SJSA1 (cell line): Measurements from ENCODE around the gene PCDHB3. TPM values are rescaled to one million over a fixed set of nuclear protein-coding genes. Genes with fewer than 3 reads are reported as not detected.
"Not testable (repeated sequence)": the region's sequence is repeated elsewhere in the genome, so short reads cannot be mapped to it uniquely, and the experiment has no call there.

Experiments
- DNase-seq, 2 experiments: peaks; one replicate each; pipeline ENCODE4 v3.0.0-alpha.2; 2015 to 2020; ENCODE audit warnings: low spot score in 2 of 2, low read depth in 1 of 2
- H3K27ac ChIP-seq: fragments of 250-450 bp; sonication (Bioruptor Pico); 2 replicates; pipeline ENCODE4 v1.5.1; 2020; ENCODE audit warnings: mild to moderate bottlenecking, moderate library complexity
- H3K27me3 ChIP-seq: fragments of 250-450 bp; sonication (Bioruptor Pico); replicated peaks from 2 replicates; pipeline ENCODE4 v1.5.1; 2020; ENCODE audit warnings: mild to moderate bottlenecking, moderate library complexity
- H3K36me3 ChIP-seq: fragments of 250-450 bp; sonication (Bioruptor Pico); 2 replicates; pipeline ENCODE4 v1.5.1; 2020; ENCODE audit warnings: mild to moderate bottlenecking
- H3K4me1 ChIP-seq: fragments of 250-450 bp; sonication (Bioruptor Pico); replicated peaks from 2 replicates; pipeline ENCODE4 v1.6.1; 2021; ENCODE audit warnings: mild to moderate bottlenecking
- H3K4me3 ChIP-seq: fragments of 250-450 bp; sonication (Bioruptor Pico); 2 replicates; pipeline ENCODE4 v1.5.1; 2020; ENCODE audit warnings: mild to moderate bottlenecking
- H3K9me3 ChIP-seq: fragments of 250-450 bp; sonication (Bioruptor Pico); replicated peaks from 2 replicates; pipeline ENCODE4 v1.5.1; 2020; ENCODE audit warnings: mild to moderate bottlenecking
- total RNA-seq: library from RNA; depleted of rRNA; stranded (reverse); fragments of >200 nt; shearing (Covaris generic); gene quantifications from 2 replicates; pipeline ENCODE4 v1.2.3, GENCODE V29; 2014; rRNA removed

Gene PCDHB3
- total RNA-seq, result 0.37 and 1.2 TPM in 2 replicates

GRCh38 chr5:141100243-141100805 lies at the start of gene PCDHB3:
TSS of gene PCDHB3 (plus strand) at chr5:141100473. CDS start at chr5:141100650, 177 bp downstream.
- Histone ChIP-seq H3K4me3 (no peak within 1 kb of the TSS), H3K27me3 (no peaks in the 10 kb centered on the region), H3K9me3 (peaks cover 14% of the 10 kb centered on the region), H3K27ac (no peak within 1 kb of the TSS), H3K4me1 (no peaks in the 10 kb centered on the region), H3K36me3 (no peaks in the 10 kb centered on the region)
- DNase-seq, result no peak

GRCh38 chr5:141050622-141051520 lies 49.4 kb upstream of the PCDHB3 start, which contains the start of gene PCDHB1:
TSS of gene PCDHB1 (plus strand) at chr5:141051374. CDS start at chr5:141051471, 97 bp downstream.
- Histone ChIP-seq H3K27ac (no peak within 1 kb of the TSS), H3K27me3 (no peaks in the 10 kb centered on the region), H3K4me3 (peak within 1 kb of the TSS; percentile 25), H3K9me3 (0 out of 2 replicates have a peak, but pooled peaks cover 6% of the 10 kb centered on the region), H3K4me1 (no peaks in the 10 kb centered on the region), H3K36me3 (no peaks in the 10 kb centered on the region)
- no peak for DNase-seq

- Histone ChIP-seq H3K4me1 (no peaks in the 10 kb centered on the region), H3K27ac (no peak overlapping the region), H3K4me3 (peak overlapping the region; percentile 25), H3K36me3 (no peaks in the 10 kb centered on the region), H3K9me3 (0 out of 2 replicates have a peak, but pooled peaks cover 6% of the 10 kb centered on the region), H3K27me3 (no peaks in the 10 kb centered on the region)
- DNase-seq, result no peak
These were observed 48.8 kb upstream of the PCDHB3 start for GRCh38 chr5:141051521-141051866.

DNA sequence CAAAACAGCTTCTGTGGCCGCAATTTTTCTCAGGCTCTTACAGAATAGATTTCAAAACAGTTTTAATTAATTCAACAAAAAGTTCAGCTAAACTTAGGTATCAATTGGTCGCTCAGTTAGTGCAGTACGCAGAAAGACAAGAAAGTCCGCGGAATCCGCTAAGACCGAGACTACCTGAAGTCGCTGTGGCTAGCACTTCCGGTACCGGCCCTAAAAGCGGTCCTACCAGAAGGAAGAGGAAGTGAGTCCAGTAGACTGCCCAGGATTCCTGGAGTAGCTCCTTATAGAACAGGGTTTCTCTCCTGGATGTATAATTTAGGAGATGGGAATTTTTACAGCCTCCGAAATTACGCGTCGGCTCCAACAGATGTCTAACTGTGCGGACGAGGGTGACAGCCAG lies 22.4 kb upstream of the PCDHB3 start:
- Histone ChIP-seq H3K4me1 (no peaks in the 10 kb centered on the region), H3K27ac (no peak overlapping the region), H3K36me3 (no peaks in the 10 kb centered on the region), H3K27me3 (no peaks in the 10 kb centered on the region), H3K9me3 (peaks cover 4% of the 10 kb centered on the region; the same call in 1 of the 2 replicates), H3K4me3 (no peak overlapping the region)
- no peak for DNase-seq

DNA sequence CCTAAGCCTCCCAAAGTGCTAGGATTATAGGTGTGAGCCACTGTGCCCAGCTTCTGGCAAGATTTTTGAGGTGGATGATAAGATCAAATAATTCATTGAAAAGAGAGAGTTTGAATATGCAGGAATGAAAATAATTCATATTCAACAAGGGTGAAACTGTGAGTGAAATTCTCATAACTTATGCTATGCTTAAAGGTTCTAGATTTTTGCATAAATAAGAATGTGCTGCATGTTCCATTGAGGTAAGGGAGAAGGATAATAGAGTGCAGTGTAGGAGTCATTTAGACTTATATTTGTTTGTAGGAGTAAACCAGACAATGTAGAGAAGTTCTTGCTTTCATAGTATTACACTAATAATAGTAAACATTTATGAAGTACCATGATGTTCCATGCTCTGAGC lies 18.0 kb upstream of the PCDHB3 start:
- no peak for DNase-seq

GRCh38 chr5:141084487-141084989 lies 15.7 kb upstream of the PCDHB3 start:
- H3K9me3 ChIP-seq, result peaks cover 6% of the 10 kb centered on the region; the same call in 1 of the 2 replicates
- no peaks in the 10 kb centered on the region for H3K4me1 ChIP-seq
- no peaks in the 10 kb centered on the region for H3K27me3 ChIP-seq
- H3K27ac ChIP-seq, result no peak overlapping the region
- peak in 1 of 2 experiments; percentile 52 for DNase-seq
- peak overlapping the region; percentile 37 for H3K4me3 ChIP-seq
- H3K36me3 ChIP-seq, result no peaks in the 10 kb centered on the region

More for the DNA sequence above, 18.0 kb upstream of the PCDHB3 start:
- H3K27ac ChIP-seq, result no peak overlapping the region
- no peaks in the 10 kb centered on the region for H3K27me3 ChIP-seq
- H3K4me3 ChIP-seq, result no peak overlapping the region
- no peaks in the 10 kb centered on the region for H3K9me3 ChIP-seq
- H3K4me1 ChIP-seq, result no peaks in the 10 kb centered on the region
- no peaks in the 10 kb centered on the region for H3K36me3 ChIP-seq

DNA sequence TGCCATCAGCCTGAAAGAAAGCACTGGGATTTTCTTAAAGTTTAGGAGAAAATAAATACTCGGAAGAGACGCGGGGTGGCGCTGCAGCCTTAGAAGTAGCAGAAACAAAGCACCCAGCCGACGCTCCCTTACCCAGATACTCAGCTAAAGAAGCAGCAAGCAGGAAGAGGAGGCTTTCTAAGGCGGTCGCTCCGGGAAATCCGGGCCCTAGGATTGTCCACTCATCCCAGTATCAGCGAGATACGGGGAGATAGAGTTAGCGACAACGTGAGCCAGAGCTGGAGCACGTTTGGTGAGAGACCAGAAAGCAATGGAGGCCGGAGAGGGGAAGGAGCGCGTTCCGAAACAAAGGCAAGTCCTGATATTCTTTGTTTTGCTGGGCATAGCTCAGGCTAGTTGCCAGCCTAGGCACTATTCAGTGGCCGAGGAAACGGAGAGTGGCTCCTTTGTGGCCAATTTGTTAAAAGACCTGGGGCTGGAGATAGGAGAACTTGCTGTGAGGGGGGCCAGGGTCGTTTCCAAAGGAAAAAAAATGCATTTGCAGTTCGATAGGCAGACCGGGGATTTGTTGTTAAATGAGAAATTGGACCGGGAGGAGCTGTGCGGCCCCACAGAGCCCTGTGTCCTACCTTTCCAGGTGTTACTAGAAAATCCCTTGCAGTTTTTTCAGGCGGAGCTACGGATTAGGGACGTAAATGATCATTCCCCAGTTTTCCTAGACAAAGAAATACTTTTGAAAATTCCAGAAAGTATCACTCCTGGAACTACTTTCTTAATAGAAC lies 5.6 kb upstream of the PCDHB3 start, which contains the start of gene PCDHB2:
PCDHB2 (plus strand) TSS at position 135 of the 782 bp plus-strand sequence; CDS start at position 311, 176 bp downstream.
- DNase-seq, result peak in 1 of 2 experiments; percentile 38

DNA sequence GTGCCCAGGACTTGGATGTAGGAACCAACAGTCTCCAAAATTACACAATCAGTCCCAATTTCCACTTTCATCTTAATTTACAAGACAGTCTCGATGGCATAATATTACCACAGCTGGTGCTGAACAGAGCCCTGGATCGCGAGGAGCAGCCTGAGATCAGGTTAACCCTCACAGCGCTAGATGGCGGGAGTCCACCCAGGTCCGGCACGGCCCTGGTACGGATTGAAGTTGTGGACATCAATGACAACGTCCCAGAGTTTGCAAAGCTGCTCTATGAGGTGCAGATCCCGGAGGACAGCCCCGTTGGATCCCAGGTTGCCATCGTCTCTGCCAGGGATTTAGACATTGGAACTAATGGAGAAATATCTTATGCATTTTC lies 5.0 kb upstream of the PCDHB3 start:
- Histone ChIP-seq H3K4me3 (no peak overlapping the region), H3K9me3 (peaks cover 11% of the 10 kb centered on the region), H3K4me1 (no peaks in the 10 kb centered on the region), H3K27ac (no peak overlapping the region), H3K36me3 (no peaks in the 10 kb centered on the region), H3K27me3 (no peaks in the 10 kb centered on the region)
- no peak for DNase-seq

More for the DNA sequence above, 5.6 kb upstream of the PCDHB3 start, which contains the start of gene PCDHB2:
- no peak within 1 kb of the TSS for H3K27ac ChIP-seq
- H3K27me3 ChIP-seq, result no peaks in the 10 kb centered on the region
- H3K36me3 ChIP-seq, result no peaks in the 10 kb centered on the region
- peaks cover 8% of the 10 kb centered on the region for H3K9me3 ChIP-seq
- no peaks in the 10 kb centered on the region for H3K4me1 ChIP-seq
- peak within 1 kb of the TSS; percentile 25 for H3K4me3 ChIP-seq

- H3K27me3 ChIP-seq, H3K4me1 ChIP-seq, H3K4me3 ChIP-seq, H3K27ac ChIP-seq, DNase-seq, H3K36me3 ChIP-seq: not testable (repeated sequence)
- peaks cover 20% of the 10 kb centered on the region for H3K9me3 ChIP-seq
These were observed 4.1 kb upstream of the PCDHB3 start for GRCh38 chr5:141096181-141096580.

DNA sequence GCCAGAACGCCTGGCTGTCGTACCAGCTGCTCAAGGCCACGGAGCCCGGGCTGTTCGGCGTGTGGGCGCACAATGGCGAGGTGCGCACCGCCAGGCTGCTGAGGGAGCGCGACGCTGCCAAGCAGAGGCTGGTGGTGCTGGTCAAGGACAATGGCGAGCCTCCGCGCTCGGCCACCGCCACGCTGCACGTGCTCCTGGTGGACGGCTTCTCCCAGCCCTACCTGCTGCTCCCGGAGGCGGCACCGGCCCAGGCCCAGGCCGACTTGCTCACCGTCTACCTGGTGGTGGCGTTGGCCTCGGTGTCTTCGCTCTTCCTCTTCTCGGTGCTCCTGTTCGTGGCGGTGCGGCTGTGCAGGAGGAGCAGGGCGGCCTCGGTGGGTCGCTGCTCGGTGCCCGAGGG lies 3.7 kb upstream of the PCDHB3 start:
- not testable (repeated sequence) for DNase-seq

GRCh38 chr5:141101059-141101458 lies 786 bp downstream of the PCDHB3 start:
- Histone ChIP-seq H3K27me3 (no peaks in the 10 kb centered on the region), H3K4me3 (no peak overlapping the region), H3K9me3 (peaks cover 17% of the 10 kb centered on the region), H3K4me1 (no peaks in the 10 kb centered on the region), H3K27ac (no peak overlapping the region), H3K36me3 (no peaks in the 10 kb centered on the region)
- DNase-seq, result no peak

More for the DNA sequence above, 3.7 kb upstream of the PCDHB3 start:
- not testable (repeated sequence) for H3K36me3 ChIP-seq, H3K27me3 ChIP-seq, H3K27ac ChIP-seq, H3K4me3 ChIP-seq, H3K4me1 ChIP-seq
- H3K9me3 ChIP-seq, result peaks cover 20% of the 10 kb centered on the region

DNA sequence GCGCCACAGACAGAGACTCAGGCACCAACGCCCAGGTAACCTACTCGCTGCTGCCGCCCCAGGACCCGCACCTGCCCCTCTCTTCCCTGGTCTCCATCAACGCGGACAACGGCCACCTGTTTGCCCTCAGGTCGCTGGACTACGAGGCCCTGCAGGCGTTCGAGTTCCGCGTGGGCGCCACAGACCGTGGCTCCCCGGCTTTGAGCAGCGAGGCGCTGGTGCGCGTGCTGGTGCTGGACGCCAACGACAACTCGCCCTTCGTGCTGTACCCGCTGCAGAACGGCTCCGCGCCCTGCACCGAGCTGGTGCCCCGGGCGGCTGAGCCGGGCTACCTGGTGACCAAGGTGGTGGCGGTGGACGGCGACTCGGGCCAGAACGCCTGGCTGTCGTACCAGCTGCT lies 1.8 kb downstream of the PCDHB3 start:
- not testable (repeated sequence) for H3K27me3 ChIP-seq, DNase-seq, H3K4me1 ChIP-seq, H3K27ac ChIP-seq, H3K4me3 ChIP-seq, H3K36me3 ChIP-seq
- H3K9me3 ChIP-seq, result peaks cover 17% of the 10 kb centered on the region

DNA sequence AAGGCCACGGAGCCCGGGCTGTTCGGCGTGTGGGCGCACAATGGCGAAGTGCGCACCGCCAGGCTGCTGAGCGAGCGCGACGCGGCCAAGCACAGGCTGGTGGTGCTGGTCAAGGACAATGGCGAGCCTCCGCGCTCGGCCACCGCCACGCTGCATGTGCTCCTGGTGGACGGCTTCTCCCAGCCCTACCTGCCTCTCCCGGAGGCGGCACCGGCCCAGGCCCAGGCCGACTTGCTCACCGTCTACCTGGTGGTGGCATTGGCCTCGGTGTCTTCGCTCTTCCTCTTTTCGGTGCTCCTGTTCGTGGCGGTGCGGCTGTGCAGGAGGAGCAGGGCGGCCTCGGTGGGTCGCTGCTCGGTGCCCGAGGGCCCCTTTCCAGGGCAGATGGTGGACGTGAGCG lies 2.2 kb downstream of the PCDHB3 start:
- not testable (repeated sequence) for H3K4me1 ChIP-seq, H3K27me3 ChIP-seq, H3K27ac ChIP-seq, H3K36me3 ChIP-seq, H3K4me3 ChIP-seq, DNase-seq
- peaks cover 17% of the 10 kb centered on the region for H3K9me3 ChIP-seq
